HEK293 (cell line): Measurements from ENCODE around the gene ARHGAP28.

Source experiments
- GLI2 ChIP-seq: fragments of 450-650 bp; formaldehyde crosslinking; IDR thresholded peaks from 2 replicates; pipeline ENCODE4; 2017; ENCODE audit warnings: missing biosample characterization, missing genetic modification characterization, low read depth, borderline replicate concordance
- GLIS2 ChIP-seq: fragments of 450-650 bp; formaldehyde crosslinking; IDR thresholded peaks from 2 replicates; pipeline ENCODE4 v1.5.1; 2016; ENCODE audit warnings: missing biosample characterization, missing genetic modification characterization
- HOXA7 ChIP-seq: sonication (generic); formaldehyde crosslinking; IDR thresholded peaks from 2 replicates; pipeline ENCODE4 v1.8.1; 2022; ENCODE audit warnings: missing genetic modification reagents, borderline replicate concordance
- IKZF3 ChIP-seq: fragments of 450-650 bp; IDR thresholded peaks from 2 replicates; pipeline ENCODE4 v1.5.0; 2018; ENCODE audit warnings: missing biosample characterization, mild to moderate bottlenecking, missing genetic modification characterization, moderate library complexity
- MEIS1 ChIP-seq: sonication (generic); formaldehyde crosslinking; IDR thresholded peaks from 2 replicates; pipeline ENCODE4 v1.8.1; 2022; ENCODE audit warnings: missing genetic modification reagents, mild to moderate bottlenecking, borderline replicate concordance
- PRDM1 ChIP-seq: fragments of 450-650 bp; formaldehyde crosslinking; IDR thresholded peaks from 2 replicates; pipeline ENCODE4; 2016; ENCODE audit warnings: missing biosample characterization, missing genetic modification characterization
- RBAK ChIP-seq: fragments of 450-650 bp; formaldehyde crosslinking; IDR thresholded peaks from 2 replicates; pipeline ENCODE4 v1.5.1; 2016; ENCODE audit warnings: missing biosample characterization, missing genetic modification characterization
- SP2 ChIP-seq: fragments of 450-650 bp; formaldehyde crosslinking; IDR thresholded peaks from 2 replicates; pipeline ENCODE4 v1.5.1; 2016; ENCODE audit warnings: missing biosample characterization, missing genetic modification characterization
- ZBTB48 ChIP-seq: fragments of 450-650 bp; formaldehyde crosslinking; IDR thresholded peaks from 2 replicates; pipeline ENCODE4 v1.5.1; 2016; ENCODE audit warnings: missing biosample characterization, missing genetic modification characterization
- ZBTB7A ChIP-seq: fragments of 450-650 bp; formaldehyde crosslinking; IDR thresholded peaks from 2 replicates; pipeline ENCODE4 v1.5.1; 2016; ENCODE audit warnings: low read depth, missing biosample characterization, missing genetic modification characterization
- ZFP3 ChIP-seq: fragments of 450-650 bp; formaldehyde crosslinking; IDR thresholded peaks from 2 replicates; pipeline ENCODE4 v1.5.1; 2016; ENCODE audit warnings: low read depth, missing biosample characterization, missing genetic modification characterization
- ZNF121 ChIP-seq: fragments of 450-650 bp; formaldehyde crosslinking; IDR thresholded peaks from 2 replicates; pipeline ENCODE4 v1.5.1; 2016; ENCODE audit warnings: missing biosample characterization, missing genetic modification characterization
- ZNF184 ChIP-seq: fragments of 450-650 bp; IDR thresholded peaks from 2 replicates; pipeline ENCODE4 v1.5.1; 2018; ENCODE audit warnings: missing biosample characterization, mild to moderate bottlenecking, missing genetic modification characterization
- ZNF211 ChIP-seq: fragments of 450-650 bp; formaldehyde crosslinking; IDR thresholded peaks from 2 replicates; pipeline ENCODE4 v1.5.1; 2016; ENCODE audit warnings: low read depth, missing biosample characterization, missing genetic modification characterization
- ZNF24 ChIP-seq: fragments of 450-650 bp; formaldehyde crosslinking; IDR thresholded peaks from 2 replicates; pipeline ENCODE4 v1.5.1; 2016; ENCODE audit warnings: missing biosample characterization, missing genetic modification characterization
- ZNF248 ChIP-seq: fragments of 450-650 bp; formaldehyde crosslinking; IDR thresholded peaks from 2 replicates; pipeline ENCODE4 v1.5.1; 2017; ENCODE audit warnings: missing biosample characterization, missing genetic modification characterization
- ZNF266 ChIP-seq: fragments of 450-650 bp; formaldehyde crosslinking; IDR thresholded peaks from 2 replicates; pipeline ENCODE4 v1.5.1; 2016; ENCODE audit warnings: missing biosample characterization, missing genetic modification characterization, low read depth
- ZNF292 ChIP-seq: fragments of 450-650 bp; formaldehyde crosslinking; IDR thresholded peaks from 2 replicates; pipeline ENCODE4 v1.5.1; 2016; ENCODE audit warnings: low read depth, missing biosample characterization, missing genetic modification characterization, borderline replicate concordance
- ZNF324 ChIP-seq: fragments of 450-650 bp; formaldehyde crosslinking; IDR thresholded peaks from 2 replicates; pipeline ENCODE4 v1.5.1; 2016; ENCODE audit warnings: missing biosample characterization, missing genetic modification characterization
- ZNF37A ChIP-seq: fragments of 450-650 bp; IDR thresholded peaks from 2 replicates; pipeline ENCODE4 v1.5.1; 2018; ENCODE audit warnings: missing biosample characterization, missing genetic modification characterization
- ZNF530 ChIP-seq: fragments of 450-650 bp; formaldehyde crosslinking; IDR thresholded peaks from 2 replicates; pipeline ENCODE4 v1.5.1; 2016; ENCODE audit warnings: low read depth, missing biosample characterization, missing genetic modification characterization
- ZNF571 ChIP-seq: fragments of 450-650 bp; formaldehyde crosslinking; IDR thresholded peaks from 2 replicates; pipeline ENCODE4 v1.5.0; 2017; ENCODE audit warnings: missing biosample characterization, missing genetic modification characterization
- ZNF621 ChIP-seq: fragments of 450-650 bp; formaldehyde crosslinking; IDR thresholded peaks from 2 replicates; pipeline ENCODE4 v1.5.1; 2017; ENCODE audit warnings: missing biosample characterization, missing genetic modification characterization
- ZNF626 ChIP-seq: fragments of 450-650 bp; sonication (Bioruptor Pico); formaldehyde crosslinking; IDR thresholded peaks from 2 replicates; pipeline ENCODE4 v1.5.1; 2018; ENCODE audit warnings: missing biosample characterization, missing genetic modification characterization, inconsistent platforms
- ZNF747 ChIP-seq: fragments of 450-650 bp; formaldehyde crosslinking; IDR thresholded peaks from 2 replicates; pipeline ENCODE4 v1.5.1; 2016; ENCODE audit warnings: missing biosample characterization, missing genetic modification characterization
- ZNF776 ChIP-seq: fragments of 450-650 bp; formaldehyde crosslinking; IDR thresholded peaks from 2 replicates; pipeline ENCODE4 v1.5.0; 2017; ENCODE audit warnings: missing biosample characterization, missing genetic modification characterization, borderline replicate concordance
- TF ChIP-seq, protein P1 (sequence below): fragments of 450-650 bp; formaldehyde crosslinking; IDR thresholded peaks from 2 replicates; pipeline ENCODE4 v1.5.1; 2016; ENCODE audit warnings: missing biosample characterization, missing genetic modification characterization, borderline replicate concordance
- TF ChIP-seq, protein P2 (sequence below): fragments of 450-650 bp; formaldehyde crosslinking; IDR thresholded peaks from 2 replicates; pipeline ENCODE4 v1.5.1; 2016; ENCODE audit warnings: missing biosample characterization, missing genetic modification characterization
- TF ChIP-seq, protein P3 (sequence below): fragments of 450-650 bp; formaldehyde crosslinking; conservative IDR thresholded peaks from 2 replicates; pipeline ENCODE4 v1.5.1; 2016; ENCODE audit warnings: low read depth, missing biosample characterization, missing genetic modification characterization

ARHGAP28 gene

DNA sequence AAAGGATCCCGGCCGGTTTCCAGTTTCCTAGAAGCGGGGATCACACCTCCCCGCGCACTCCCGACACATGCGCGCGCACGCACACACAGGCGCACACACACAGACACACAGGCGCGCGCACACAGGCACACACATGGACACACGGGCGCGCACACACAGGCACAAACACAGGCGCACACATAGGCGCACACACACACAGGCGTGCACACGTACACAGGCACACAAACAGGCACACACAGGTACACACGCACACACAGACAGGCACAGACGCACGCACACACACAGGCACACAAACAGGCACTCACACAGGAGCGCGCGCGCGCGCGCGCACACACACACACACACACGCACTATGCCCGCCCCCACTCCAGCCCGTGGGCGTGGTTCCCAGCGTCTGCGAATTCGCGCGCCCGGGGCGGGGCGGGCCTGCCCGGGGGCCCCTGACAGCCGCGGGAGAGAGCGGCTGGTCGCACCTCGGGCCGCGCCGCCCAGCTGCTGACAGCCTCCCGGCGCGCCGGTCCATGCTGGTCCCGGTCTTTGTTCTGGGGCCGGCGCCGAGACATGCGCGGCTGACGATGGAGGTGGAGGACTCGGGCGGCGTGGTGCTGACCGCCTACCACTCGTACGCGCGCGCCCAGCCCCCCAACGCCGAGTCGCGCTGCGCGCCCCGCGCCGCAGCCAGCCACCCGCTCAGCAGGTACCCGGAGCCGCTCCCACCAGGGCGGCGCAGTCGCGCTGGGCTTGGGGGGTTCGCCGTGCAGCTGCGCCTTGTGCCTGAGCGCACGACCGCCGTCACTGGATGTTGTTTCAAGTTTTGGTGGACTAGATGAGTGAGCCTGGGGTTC lies at the start of gene ARHGAP28 (continued):
- TF ChIP-seq ZBTB48 (no peak), ZNF571 (tag by site-specific recombination) (no peak), ZNF626 (tag by site-specific recombination) (no peak; the same call in 1 of the 2 replicates), ZNF121 (no peak), PRDM1 (tag by site-specific recombination) (no peak), ZNF211 (tag by site-specific recombination) (no peak), IKZF3 (tag by site-specific recombination) (peak; percentile 57; the same call in 1 of the 2 replicates), HOXA7 (no peak), ZNF621 (tag by site-specific recombination) (no peak), ZNF324 (tag by site-specific recombination) (peak; percentile 98), MEIS1 (CRISPR knock-in tag) (no peak), ZNF266 (tag by site-specific recombination) (0 out of 2 replicates have a peak, but pooled peaks have one; percentile 55), ZNF292 (no peak), ZNF24 (tag by site-specific recombination) (peak; percentile 88), ZNF747 (tag by site-specific recombination) (no peak), RBAK (tag by site-specific recombination) (no peak), ZNF184 (no peak), ZNF37A (tag by site-specific recombination) (no peak), ZBTB7A (tag by site-specific recombination) (no peak), GLIS2 (peak; percentile 82), ZFP3 (no peak), ZNF248 (tag by site-specific recombination) (no peak), GLI2 (no peak), SP2 (tag by site-specific recombination) (peak; percentile 60), ZNF776 (tag by site-specific recombination) (no peak), ZNF530 (tag by site-specific recombination) (no peak)
- TF ChIP-seq, protein P1, sequence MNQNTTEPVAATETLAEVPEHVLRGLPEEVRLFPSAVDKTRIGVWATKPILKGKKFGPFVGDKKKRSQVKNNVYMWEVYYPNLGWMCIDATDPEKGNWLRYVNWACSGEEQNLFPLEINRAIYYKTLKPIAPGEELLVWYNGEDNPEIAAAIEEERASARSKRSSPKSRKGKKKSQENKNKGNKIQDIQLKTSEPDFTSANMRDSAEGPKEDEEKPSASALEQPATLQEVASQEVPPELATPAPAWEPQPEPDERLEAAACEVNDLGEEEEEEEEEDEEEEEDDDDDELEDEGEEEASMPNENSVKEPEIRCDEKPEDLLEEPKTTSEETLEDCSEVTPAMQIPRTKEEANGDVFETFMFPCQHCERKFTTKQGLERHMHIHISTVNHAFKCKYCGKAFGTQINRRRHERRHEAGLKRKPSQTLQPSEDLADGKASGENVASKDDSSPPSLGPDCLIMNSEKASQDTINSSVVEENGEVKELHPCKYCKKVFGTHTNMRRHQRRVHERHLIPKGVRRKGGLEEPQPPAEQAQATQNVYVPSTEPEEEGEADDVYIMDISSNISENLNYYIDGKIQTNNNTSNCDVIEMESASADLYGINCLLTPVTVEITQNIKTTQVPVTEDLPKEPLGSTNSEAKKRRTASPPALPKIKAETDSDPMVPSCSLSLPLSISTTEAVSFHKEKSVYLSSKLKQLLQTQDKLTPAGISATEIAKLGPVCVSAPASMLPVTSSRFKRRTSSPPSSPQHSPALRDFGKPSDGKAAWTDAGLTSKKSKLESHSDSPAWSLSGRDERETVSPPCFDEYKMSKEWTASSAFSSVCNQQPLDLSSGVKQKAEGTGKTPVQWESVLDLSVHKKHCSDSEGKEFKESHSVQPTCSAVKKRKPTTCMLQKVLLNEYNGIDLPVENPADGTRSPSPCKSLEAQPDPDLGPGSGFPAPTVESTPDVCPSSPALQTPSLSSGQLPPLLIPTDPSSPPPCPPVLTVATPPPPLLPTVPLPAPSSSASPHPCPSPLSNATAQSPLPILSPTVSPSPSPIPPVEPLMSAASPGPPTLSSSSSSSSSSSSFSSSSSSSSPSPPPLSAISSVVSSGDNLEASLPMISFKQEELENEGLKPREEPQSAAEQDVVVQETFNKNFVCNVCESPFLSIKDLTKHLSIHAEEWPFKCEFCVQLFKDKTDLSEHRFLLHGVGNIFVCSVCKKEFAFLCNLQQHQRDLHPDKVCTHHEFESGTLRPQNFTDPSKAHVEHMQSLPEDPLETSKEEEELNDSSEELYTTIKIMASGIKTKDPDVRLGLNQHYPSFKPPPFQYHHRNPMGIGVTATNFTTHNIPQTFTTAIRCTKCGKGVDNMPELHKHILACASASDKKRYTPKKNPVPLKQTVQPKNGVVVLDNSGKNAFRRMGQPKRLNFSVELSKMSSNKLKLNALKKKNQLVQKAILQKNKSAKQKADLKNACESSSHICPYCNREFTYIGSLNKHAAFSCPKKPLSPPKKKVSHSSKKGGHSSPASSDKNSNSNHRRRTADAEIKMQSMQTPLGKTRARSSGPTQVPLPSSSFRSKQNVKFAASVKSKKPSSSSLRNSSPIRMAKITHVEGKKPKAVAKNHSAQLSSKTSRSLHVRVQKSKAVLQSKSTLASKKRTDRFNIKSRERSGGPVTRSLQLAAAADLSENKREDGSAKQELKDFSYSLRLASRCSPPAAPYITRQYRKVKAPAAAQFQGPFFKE (tag by site-specific recombination), result no peak
- TF ChIP-seq, protein P2, sequence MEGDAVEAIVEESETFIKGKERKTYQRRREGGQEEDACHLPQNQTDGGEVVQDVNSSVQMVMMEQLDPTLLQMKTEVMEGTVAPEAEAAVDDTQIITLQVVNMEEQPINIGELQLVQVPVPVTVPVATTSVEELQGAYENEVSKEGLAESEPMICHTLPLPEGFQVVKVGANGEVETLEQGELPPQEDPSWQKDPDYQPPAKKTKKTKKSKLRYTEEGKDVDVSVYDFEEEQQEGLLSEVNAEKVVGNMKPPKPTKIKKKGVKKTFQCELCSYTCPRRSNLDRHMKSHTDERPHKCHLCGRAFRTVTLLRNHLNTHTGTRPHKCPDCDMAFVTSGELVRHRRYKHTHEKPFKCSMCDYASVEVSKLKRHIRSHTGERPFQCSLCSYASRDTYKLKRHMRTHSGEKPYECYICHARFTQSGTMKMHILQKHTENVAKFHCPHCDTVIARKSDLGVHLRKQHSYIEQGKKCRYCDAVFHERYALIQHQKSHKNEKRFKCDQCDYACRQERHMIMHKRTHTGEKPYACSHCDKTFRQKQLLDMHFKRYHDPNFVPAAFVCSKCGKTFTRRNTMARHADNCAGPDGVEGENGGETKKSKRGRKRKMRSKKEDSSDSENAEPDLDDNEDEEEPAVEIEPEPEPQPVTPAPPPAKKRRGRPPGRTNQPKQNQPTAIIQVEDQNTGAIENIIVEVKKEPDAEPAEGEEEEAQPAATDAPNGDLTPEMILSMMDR, result peak; percentile 75
- TF ChIP-seq, protein P3, sequence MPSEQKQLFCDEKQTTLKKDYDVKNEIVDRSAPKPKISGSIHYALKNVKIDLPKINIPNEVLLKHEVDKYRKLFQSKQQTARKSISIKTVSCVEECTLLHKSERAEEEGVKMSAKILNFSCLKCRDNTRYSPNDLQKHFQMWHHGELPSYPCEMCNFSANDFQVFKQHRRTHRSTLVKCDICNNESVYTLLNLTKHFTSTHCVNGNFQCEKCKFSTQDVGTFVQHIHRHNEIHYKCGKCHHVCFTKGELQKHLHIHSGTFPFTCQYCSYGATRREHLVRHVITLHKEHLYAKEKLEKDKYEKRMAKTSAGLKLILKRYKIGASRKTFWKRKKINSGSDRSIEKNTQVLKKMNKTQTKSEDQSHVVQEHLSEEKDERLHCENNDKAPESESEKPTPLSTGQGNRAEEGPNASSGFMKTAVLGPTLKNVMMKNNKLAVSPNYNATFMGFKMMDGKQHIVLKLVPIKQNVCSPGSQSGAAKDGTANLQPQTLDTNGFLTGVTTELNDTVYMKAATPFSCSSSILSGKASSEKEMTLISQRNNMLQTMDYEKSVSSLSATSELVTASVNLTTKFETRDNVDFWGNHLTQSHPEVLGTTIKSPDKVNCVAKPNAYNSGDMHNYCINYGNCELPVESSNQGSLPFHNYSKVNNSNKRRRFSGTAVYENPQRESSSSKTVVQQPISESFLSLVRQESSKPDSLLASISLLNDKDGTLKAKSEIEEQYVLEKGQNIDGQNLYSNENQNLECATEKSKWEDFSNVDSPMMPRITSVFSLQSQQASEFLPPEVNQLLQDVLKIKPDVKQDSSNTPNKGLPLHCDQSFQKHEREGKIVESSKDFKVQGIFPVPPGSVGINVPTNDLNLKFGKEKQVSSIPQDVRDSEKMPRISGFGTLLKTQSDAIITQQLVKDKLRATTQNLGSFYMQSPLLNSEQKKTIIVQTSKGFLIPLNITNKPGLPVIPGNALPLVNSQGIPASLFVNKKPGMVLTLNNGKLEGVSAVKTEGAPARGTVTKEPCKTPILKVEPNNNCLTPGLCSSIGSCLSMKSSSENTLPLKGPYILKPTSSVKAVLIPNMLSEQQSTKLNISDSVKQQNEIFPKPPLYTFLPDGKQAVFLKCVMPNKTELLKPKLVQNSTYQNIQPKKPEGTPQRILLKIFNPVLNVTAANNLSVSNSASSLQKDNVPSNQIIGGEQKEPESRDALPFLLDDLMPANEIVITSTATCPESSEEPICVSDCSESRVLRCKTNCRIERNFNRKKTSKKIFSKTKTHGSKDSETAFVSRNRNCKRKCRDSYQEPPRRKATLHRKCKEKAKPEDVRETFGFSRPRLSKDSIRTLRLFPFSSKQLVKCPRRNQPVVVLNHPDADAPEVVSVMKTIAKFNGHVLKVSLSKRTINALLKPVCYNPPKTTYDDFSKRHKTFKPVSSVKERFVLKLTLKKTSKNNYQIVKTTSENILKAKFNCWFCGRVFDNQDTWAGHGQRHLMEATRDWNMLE (tag by site-specific recombination), result no peak
